OCI-LY1 (cell line): ENCODE results near the gene PSTPIP2.

Experiments
- CTCF ChIP-seq: fragments of 200-600 bp; sonication (generic), shearing (Covaris generic); IDR thresholded peaks from 2 replicates; pipeline ENCODE4 v1.5.1; 2017; ENCODE audit warnings: mild to moderate bottlenecking, antibody characterized with exemption, low read length, moderate library complexity, mixed read lengths
- EZH2 ChIP-seq: fragments of 200-600 bp; sonication (generic), shearing (Covaris generic); IDR thresholded peaks from 2 replicates; pipeline ENCODE4 v1.8.0; 2017; ENCODE audit warnings: borderline replicate concordance, mixed run types, mild to moderate bottlenecking, antibody characterized with exemption, low read length, moderate library complexity, mixed read lengths

GRCh38 chr18:46095532-46095931, 23.5 kb upstream of the PSTPIP2 start:
- TF ChIP-seq EZH2 (no peak), CTCF (no peak)
